Midbrain (tissue), 1 donor: Measurements from ENCODE around the gene PDC.
A peak's percentile ranks its signal among the peaks of the same experiment; 100 is the strongest.

ENCODE experiments used
- DNase-seq: peaks from one replicate; lab custom pipeline; 2025; lab: John Stamatoyannopoulos, UW

Gene PDC

DNA sequence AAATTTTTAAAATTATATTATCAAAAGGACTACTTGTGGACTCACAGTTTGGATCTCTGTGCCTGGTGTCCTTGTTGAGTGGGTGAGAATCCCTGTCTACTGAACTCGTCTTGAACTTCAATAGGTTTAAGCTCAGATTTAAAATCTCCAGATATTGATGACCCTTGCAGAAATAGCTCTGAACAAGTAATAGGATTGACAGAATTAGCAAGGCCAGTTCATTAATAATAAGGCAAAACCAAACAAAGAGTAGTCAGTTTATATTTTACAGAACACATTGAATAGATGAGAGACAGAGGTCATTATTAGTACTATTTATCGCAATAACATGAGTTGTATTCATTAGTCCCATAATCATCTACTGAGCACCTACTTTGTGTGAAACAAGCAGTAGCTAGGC lies at the start of gene PDC:
Gene PDC (minus strand): TSS at position 101 of the 400 bp plus-strand sequence. CDS start 11,655 bp downstream, outside the sequence.
- no peak for DNase-seq

GRCh38 chr1:186503190-186503589 lies 42.3 kb upstream of the PDC start:
- no peak for DNase-seq

DNA sequence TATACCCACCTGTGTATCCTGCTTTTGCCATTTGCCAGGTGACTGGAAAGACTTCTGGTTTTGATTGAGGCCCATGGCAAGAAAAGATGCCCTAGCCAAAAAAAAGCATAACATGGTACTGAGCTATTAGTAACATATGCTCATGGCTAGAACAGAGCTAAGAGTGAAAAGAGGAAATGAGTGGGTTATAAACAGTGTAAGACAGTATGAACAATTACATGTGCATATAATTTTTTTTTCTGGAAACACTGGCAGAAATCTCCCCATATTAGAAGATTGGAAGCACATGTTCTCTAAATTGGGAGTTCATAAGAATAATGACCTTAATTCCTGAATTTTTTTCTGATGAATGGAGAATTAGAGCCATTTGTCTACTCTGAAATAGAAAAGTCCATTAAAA lies 41.2 kb upstream of the PDC start:
- no peak for DNase-seq

DNA sequence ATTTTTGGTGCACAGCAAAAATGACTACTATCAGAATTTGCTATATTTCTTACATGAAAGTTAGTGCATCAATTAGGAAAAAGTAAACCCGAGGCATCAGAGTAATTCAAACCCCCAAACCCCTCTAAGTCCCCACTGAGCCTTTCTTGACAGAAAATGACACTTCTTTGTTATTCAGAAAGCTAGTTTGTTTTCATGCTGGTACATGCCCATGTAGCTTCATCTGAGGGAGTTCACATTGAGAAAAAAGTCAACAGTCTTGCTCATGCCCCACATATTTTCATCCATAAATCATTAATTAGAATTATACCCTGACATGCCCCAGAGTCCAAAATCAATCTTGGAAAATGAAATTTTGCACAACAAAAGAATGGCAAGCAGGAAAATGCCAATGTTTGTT lies 39.9 kb upstream of the PDC start:
- no peak for DNase-seq

GRCh38 chr1:186499571-186499970 lies 38.7 kb upstream of the PDC start:
- DNase-seq: no peak

DNA sequence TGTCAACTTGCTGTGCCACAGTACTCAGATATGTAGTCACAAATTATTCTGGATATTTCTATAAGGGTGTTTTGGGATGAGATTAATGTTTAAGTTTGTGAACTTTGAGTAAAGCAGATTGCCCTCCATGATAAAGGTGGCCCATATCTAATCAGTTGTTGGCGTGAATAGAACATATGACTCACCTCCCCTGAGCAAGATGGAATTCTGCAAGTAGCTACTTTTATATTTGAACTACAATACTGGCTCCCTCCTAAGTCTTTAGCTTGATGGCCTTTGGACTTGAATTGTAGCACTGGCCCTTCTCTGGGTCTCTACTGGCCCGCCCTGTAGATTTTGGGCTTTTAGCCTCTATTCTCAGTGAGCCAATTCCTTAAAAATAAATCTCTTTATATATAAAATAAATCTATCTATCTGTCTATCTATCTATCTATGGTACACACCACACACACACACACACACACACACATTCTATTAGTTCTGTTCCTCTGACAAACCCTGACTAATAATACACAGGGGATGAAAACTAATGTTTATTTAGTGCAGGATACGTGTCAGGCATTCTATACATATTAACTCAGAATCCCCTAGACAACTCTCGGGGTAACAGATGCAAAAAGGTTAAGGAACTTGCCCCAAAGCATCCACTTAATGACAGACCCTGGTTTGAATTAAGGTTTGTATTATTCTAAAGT lies 37.9 kb upstream of the PDC start:
- no peak for DNase-seq

- DNase-seq: no peak
These were observed 37.2 kb upstream of the PDC start for GRCh38 chr1:186498071-186498470.

DNA sequence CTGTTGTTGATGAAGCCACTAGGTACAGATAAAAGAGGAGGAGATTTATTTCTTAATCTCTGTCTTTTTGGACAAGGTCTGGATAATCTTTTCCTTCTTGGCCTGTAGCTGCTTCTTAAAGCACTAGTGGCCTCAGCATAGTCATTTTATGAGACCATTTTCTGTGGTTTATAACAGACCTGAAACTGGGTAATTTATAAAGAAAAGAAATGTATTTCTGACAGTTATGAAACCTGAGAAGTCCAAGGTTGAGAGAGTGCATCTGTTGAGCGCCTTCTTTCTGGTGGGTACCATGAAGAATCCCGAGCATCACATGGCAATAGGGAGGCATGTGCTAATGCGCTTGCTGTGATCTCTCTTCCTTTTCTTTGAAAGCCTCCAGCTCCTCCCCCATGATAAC lies 36.7 kb upstream of the PDC start:
- DNase-seq: no peak

DNA sequence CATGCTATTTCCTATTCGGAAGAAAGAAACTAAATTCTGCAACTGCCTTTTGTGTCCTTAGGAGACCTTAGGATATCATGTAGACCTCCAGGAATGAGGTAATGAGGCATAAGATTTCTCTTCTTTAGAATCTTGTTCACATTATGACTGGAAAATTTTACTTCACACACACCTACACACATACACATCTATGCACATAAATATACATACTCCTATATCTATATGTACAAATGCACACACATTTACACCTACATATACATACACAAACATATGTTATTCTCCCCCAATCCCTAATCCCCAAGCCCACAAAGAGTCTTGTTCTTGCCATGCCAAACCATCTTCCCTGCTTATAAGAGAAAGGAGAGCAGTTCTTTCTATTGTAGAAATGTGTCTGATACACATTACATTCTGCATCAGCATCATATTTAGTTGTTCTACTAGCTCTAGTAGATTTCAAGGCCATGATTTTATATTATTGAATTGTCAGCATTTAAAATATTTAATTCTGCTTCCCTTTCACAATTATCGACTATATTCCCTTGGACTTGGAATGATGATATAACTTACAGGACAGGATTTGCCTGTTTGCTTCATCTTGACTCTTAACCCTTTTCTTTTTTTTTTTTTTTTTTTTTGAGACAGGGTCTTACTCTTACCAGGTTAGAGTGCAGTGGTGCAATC lies 35.4 kb upstream of the PDC start:
- DNase-seq: no peak

DNA sequence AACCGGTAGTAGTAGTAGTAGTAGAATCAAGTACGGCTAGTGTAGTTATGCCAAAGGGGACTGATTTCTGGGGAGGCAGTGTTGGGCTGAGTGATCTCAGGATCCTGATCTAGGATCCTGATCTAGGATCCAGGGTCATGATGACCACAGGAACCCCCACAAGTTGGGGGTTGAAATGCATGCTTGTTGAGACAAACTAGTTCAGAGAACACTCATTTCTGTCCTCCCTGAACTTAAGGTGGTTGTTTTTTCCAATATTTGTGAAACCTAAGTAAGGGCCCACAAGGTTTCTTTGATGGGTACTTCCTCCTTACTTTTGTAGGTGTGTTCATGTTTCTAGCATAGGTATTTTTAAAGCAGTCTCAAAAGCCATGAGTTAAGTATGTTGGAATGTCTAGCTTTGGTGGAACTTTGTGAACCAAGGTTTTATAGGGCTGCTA lies 33.9 kb upstream of the PDC start:
- DNase-seq: no peak

GRCh38 chr1:186492531-186493291 lies 31.8 kb upstream of the PDC start:
- no peak for DNase-seq

DNA sequence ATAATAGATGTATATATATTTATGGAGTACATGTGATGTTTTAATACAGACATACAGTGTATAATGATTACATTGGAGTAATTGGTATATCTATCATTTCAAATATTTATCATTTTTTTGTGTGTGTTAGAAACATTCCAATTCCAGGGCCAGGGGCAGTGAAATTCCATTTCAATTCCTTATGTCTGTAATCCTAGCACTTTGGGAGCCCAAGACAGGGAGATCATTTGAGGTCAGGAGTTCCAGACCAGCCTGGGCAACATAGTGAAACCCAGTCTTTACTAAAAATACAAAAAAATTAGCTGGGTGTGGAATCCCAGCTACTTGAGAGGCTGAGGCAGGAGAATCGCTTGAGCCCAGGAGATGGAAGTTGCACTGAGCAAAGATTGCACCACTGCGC lies 30.4 kb upstream of the PDC start:
- no peak for DNase-seq

DNA sequence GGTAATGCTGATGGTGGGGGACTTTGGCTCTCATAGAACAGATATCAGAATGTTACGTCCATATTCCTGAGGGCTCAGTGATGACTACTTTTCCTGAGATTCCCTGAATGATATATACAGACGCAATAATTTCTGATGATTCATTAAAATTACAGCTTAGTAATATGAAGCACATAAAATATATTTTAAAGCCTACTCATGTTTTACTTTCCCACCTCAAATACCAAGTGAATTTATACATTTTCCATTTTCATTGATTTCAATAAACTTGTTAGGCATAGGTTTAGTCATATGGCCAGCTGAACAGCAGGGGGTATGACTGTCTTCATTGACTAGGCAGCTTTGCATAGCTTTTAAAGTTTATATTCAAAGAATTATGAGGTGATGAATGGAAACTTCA lies 26.2 kb upstream of the PDC start:
- no peak for DNase-seq

- no peak for DNase-seq
These were observed 25.1 kb upstream of the PDC start for GRCh38 chr1:186486061-186486460.

GRCh38 chr1:186483561-186483960 lies 22.6 kb upstream of the PDC start:
- no peak for DNase-seq

DNA sequence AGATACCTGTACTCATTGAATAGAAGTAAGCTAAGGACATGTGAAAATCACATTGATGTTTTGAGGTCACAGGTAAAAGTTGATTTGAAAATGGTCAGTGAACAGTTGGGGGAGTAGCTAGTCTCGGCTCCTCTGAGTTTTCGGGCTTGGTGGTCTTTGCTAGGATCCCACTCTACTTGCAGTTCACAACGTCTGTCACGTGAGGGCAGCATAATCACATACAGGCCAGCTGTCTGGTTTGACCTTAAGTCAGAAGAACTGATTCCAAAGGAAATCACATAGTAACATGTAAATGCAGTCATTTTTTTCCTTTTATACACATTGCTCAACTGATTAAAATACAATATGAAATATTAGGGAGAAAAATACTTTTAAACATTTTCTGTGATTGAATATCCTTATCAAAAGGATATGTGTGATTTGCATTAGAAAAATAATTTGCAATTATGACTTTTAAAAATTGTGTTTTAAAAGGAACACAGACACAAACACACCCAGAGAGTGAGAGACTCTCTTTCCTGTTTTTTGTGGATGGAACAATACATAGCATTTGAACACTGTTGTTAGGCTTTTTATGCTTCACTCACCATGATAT lies 21.8 kb upstream of the PDC start:
- DNase-seq: peak; percentile 40

DNA sequence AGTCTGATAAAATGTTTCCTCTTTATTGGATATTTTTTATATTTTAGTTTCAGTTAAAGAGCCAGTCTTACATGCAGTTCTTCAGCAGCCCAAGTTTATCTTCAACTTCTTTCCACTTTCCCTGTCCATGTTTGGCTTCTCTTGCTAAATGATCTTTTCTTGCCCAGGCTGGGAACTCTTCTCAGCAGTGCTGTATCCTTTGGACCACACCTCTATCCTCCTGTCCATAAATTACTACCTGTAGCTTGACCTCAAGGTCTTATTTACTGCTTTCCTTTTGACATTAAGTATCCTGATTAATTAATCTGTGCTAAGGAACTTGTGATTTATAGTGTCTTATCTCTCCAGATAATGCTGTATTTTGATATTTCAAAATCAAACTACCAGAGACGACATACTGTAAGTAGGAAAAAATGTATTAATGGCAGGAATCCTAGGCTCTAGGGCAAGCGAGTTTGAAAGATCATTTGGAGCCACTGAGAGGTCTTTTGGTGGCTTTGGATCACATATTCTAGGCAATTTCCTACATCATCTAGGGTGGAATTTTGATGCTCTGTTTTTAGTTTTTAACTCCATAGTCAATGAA lies 20.5 kb upstream of the PDC start:
- no peak for DNase-seq

DNA sequence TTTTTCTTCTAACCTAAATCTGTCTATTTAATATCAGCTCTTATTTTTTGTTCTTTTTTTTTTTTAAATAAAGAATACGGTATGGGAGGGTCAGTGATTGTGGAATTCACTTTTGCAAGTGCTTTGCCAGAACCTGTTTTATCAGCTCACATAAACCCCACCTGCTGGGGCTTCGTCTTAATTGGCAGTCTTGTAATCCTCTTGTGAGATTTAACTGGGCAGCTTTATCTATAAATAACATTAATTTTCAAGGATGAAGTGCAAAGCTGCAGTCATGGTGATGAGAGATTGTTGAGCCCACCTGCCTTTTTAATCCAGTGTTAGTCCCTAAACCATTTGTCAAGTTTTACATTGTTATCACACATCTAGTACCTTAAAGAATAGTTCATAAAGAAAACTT lies 18.2 kb upstream of the PDC start:
- no peak for DNase-seq

- no peak for DNase-seq
These were observed 15.5 kb upstream of the PDC start for GRCh38 chr1:186476264-186477040.

DNA sequence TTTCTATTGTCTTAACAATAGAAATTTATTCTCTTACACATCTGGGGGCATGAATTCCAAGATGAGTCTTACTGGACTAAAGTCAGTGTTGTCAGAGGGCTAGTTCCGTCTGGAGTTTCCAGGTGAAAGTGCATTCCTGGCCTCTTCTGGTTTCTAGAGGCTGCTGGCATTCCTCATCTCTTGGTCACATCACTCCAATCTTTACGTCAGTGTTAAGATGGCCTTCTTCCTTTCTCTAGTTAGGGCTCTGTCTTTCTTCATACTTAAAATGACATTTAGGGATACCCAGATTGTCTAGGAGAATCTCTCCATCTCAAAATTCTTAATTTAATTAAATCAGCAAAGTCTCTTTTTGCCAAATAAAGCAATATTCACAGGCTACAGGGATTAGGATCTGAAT lies 13.3 kb upstream of the PDC start:
- no peak for DNase-seq

- no peak for DNase-seq
These were observed 12.1 kb upstream of the PDC start for GRCh38 chr1:186473047-186473446.
